Kidney (tissue), 14 donors: Measurements from ENCODE around the gene PRDM1. TPM values are rescaled to one million over a fixed set of nuclear protein-coding genes. Genes with fewer than 3 reads are reported as not detected.

Experiments used
- DNase-seq, 5 donors: peaks; one replicate each; pipeline ENCODE4 v3.0.0-alpha.2; 2013 to 2020
- FAIRE-seq: peaks from 2 replicates; lab custom pipeline; 2012; peaks lifted over from hg19 to GRCh38; lab: Jason Lieb, UNC
- H3K27ac ChIP-seq, 2 donors: one replicate each; pipeline ENCODE4 v1.7.0; 2013; ENCODE audit warnings: low read depth in 2 of 2, low read length in 2 of 2, inconsistent platforms in 1 of 2
- H3K27me3 ChIP-seq: one replicate; pipeline ENCODE4 v1.7.1; 2013; ENCODE audit warnings: low read length, inconsistent platforms; ENCODE audit not compliant: control insufficient read depth, insufficient read depth
- H3K36me3 ChIP-seq, 3 donors: one replicate each; pipeline versions ENCODE4 v1.7.0 to v1.7.1; 2013; ENCODE audit warnings: low read length in 3 of 3, control low read depth in 1 of 3, inconsistent platforms in 1 of 3; ENCODE audit not compliant: insufficient read depth in 3 of 3, control insufficient read depth in 2 of 3
- H3K4me1 ChIP-seq, 3 donors: one replicate each; pipeline versions ENCODE4 v1.7.0 to v1.7.1; 2013; ENCODE audit warnings: low read length in 3 of 3, inconsistent platforms in 1 of 3, low read depth in 1 of 3; ENCODE audit not compliant: control insufficient read depth in 2 of 3, insufficient read depth in 2 of 3
- H3K4me3 ChIP-seq, 3 donors: one replicate each; pipeline versions ENCODE4 v1.7.0 to v1.8.1; 2013; ENCODE audit warnings: low read length in 3 of 3, control low read depth in 1 of 3, inconsistent platforms in 1 of 3
- H3K9ac ChIP-seq, 3 donors: one replicate each; pipeline versions ENCODE4 v1.7.0 to v1.7.1; 2013; ENCODE audit warnings: low read length in 3 of 3, control low read depth in 1 of 3, inconsistent platforms in 1 of 3
- H3K9me3 ChIP-seq, 3 donors: one replicate each; pipeline versions ENCODE4 v1.7.0 to v1.7.1; 2013; ENCODE audit warnings: low read length in 3 of 3, control low read depth in 1 of 3, inconsistent platforms in 1 of 3; ENCODE audit not compliant: control insufficient read depth in 2 of 3, insufficient read depth in 1 of 3
- CTCF ChIP-seq: IDR thresholded peaks from 3 replicates; pipeline ENCODE4 v1.5.1; 2012; ENCODE audit warnings: mild to moderate bottlenecking, moderate library complexity, borderline replicate concordance; ENCODE audit not compliant: insufficient read depth; ENCODE audit errors: extremely low read depth
- intact Hi-C: fragments of 100-400 bp; cut with DNase I; formaldehyde crosslinking; loops from one replicate; pipeline ENCODE4 v1.11.1; 2022
- polyA plus RNA-seq: library from polyadenylated mRNA; stranded (reverse); fragments of 350-450 nt; fragmentation: Illumina TruSeq; extraction: RNeasy Lipid Tissue Mini Kit (QIAGEN cat#74804); gene quantifications from one replicate; pipeline ENCODE4 v1.2.3, GENCODE V29; 2014; ENCODE audit warnings: low read depth, low replicate concordance; ENCODE audit not compliant: insufficient read depth
- total RNA-seq: library from RNA; stranded (reverse); fragmentation: NEBNext Ultra II Directional; extraction: Animal tissue kit (Norgen Biotek cat#: 25700); gene quantifications from one replicate; pipeline ENCODE4 v1.2.1, GENCODE V29; 2021
- donor health status: control.
- donor health status: control.
- donor health status: control.
- donor health status: control.
- donor health status: control.
- donor health status: DM: yes; HTN: yes; CAD: no.
- donor health status: Normal renal cell carcinoma (clear cell type).

PRDM1 gene
- total and polyA plus RNA-seq, 2 donors from 2014 or later, result 0.86 to 23.0 TPM

GRCh38 chr6:106084106-106084988 is 1.8 kb upstream of the PRDM1 start:
- Histone ChIP-seq H3K27me3 (peaks cover 5% of the 10 kb centered on the region), H3K9me3 (no peaks in the 10 kb centered on the region), H3K27ac (no peak overlapping the region), H3K36me3 (no peaks in the 10 kb centered on the region), H3K4me1 (peaks cover 0 to 7% (median 0%) of the 10 kb centered on the region in 3 donors), H3K9ac (no peak overlapping the region), H3K4me3 (no peak overlapping the region)
- DNase-seq (peak in 4 of 5 donors; percentile 45 to 76 (median 62)), FAIRE-seq (no peak)
- TF ChIP-seq CTCF, result peak; percentile 31
- intact Hi-C loops, result no loop called here

GRCh38 chr6:106084989-106085691 is 996 bp upstream of the PRDM1 start:
- Histone ChIP-seq H3K27me3 (peaks cover 5% of the 10 kb centered on the region), H3K36me3 (no peaks in the 10 kb centered on the region), H3K9ac (no peak overlapping the region), H3K9me3 (no peaks in the 10 kb centered on the region), H3K27ac (peak overlapping the region in 1 of 2 donors; percentile 35), H3K4me3 (peak overlapping the region in 2 of 3 donors; percentile 44 to 63), H3K4me1 (peaks cover 0 to 7% (median 0%) of the 10 kb centered on the region in 3 donors)
- FAIRE-seq (no peak), DNase-seq (peak in 1 of 5 donors; percentile 27)
- TF ChIP-seq CTCF, result no peak
- intact Hi-C loops, result no loop called here

GRCh38 chr6:106085692-106085983 is 498 bp upstream of the PRDM1 start:
- Histone ChIP-seq H3K9ac (peak overlapping the region in 1 of 3 donors; percentile 27), H3K27me3 (peaks cover 7% of the 10 kb centered on the region)
- no peak for FAIRE-seq

More at GRCh38 chr6:106085692-106085983, 498 bp upstream of the PRDM1 start:
- peak overlapping the region; percentile 44 to 63 (median 52) for H3K4me3 ChIP-seq
- TF ChIP-seq CTCF, result no peak
- H3K4me1 ChIP-seq, result peaks cover 0 to 7% (median 0%) of the 10 kb centered on the region in 3 donors
- H3K27ac ChIP-seq, result peak overlapping the region; percentile 35 to 71
- no peaks in the 10 kb centered on the region for H3K9me3 ChIP-seq
- DNase-seq, result peak in 2 of 5 donors; percentile 25 to 34
- intact Hi-C loops, result no loop called here
- H3K36me3 ChIP-seq, result no peaks in the 10 kb centered on the region
